Stomach (tissue), 4 donors: Measurements from ENCODE around the gene COL1A1.

ENCODE experiments used
- CTCF ChIP-seq, 7 experiments: fragments of 450-650 bp in 4 of 7; fragments of 200-600 bp in 3 of 7; sonication (generic) in 3 of 7; IDR thresholded peaks; one replicate each; pipeline ENCODE4 v1.5.1; 2016 to 2019; ENCODE audit warnings: antibody characterized with exemption in 7 of 7, control low read depth in 2 of 7, mild to moderate bottlenecking in 1 of 7
- EP300 ChIP-seq: sonication (generic); formaldehyde crosslinking; IDR thresholded peaks from one replicate; pipeline ENCODE4 v1.6.1; 2017; ENCODE audit warnings: antibody characterized with exemption
- POLR2A ChIP-seq, 4 donors: fragments of 450-650 bp; IDR thresholded peaks; one replicate each; pipeline ENCODE4 v1.6.1; 2016; ENCODE audit warnings: antibody characterized with exemption in 4 of 4, control low read depth in 2 of 4, mild to moderate bottlenecking in 1 of 4, moderate library complexity in 1 of 4
- POLR2AphosphoS5 ChIP-seq, 3 donors: sonication (generic); formaldehyde crosslinking; IDR thresholded peaks; one replicate each; pipeline ENCODE4 v1.6.1; 2016; ENCODE audit warnings: antibody characterized with exemption in 3 of 3

GRCh38 chr17:50240851-50241250 lies 39.4 kb upstream of the COL1A1 start:
- TF ChIP-seq POLR2AphosphoS5 (IDR thresholded peaks at IDR 0.05) (no peak), CTCF (IDR thresholded peaks at IDR 0.05) (no peak), EP300 (no peak), POLR2A (IDR thresholded peaks at IDR 0.05) (no peak)
